Kidney epithelial cell (primary cell): ENCODE measurements around the gene OBP2A. TPM values are rescaled to one million over a fixed set of nuclear protein-coding genes. Genes with fewer than 3 reads are reported as not detected.

Experiments used
- DNase-seq: peaks from one replicate; pipeline ENCODE4 v3.0.0-alpha.2; 2010; ENCODE audit warnings: low read depth
- H3K27me3 ChIP-seq: 2 replicates; pipeline ENCODE4 v1.6.0; 2011; ENCODE audit warnings: low read length; ENCODE audit not compliant: control insufficient read depth, insufficient read depth
- H3K36me3 ChIP-seq: 2 replicates; pipeline ENCODE4 v1.5.1; 2011; ENCODE audit warnings: low read length; ENCODE audit not compliant: control insufficient read depth, insufficient read depth
- H3K4me3 ChIP-seq: 2 replicates; pipeline ENCODE4 v1.5.1; 2011; ENCODE audit warnings: low read depth, mild to moderate bottlenecking, control low read depth, low read length
- total RNA-seq: library from RNA; depleted of rRNA; stranded (reverse); fragments of >200 nt; gene quantifications from 2 replicates; pipeline ENCODE4 v1.2.3, GENCODE V29; 2015
- TF ChIP-seq, protein P1 (sequence below): IDR thresholded peaks from 2 replicates; pipeline ENCODE4 v1.5.1; 2011; ENCODE audit warnings: mild to moderate bottlenecking, moderate library complexity, low read length, control low read depth, inconsistent platforms; ENCODE audit not compliant: insufficient read depth, poor library complexity, severe bottlenecking

Gene OBP2A
- total RNA-seq, 1 donor from 2014 or later, result not detected

DNA sequence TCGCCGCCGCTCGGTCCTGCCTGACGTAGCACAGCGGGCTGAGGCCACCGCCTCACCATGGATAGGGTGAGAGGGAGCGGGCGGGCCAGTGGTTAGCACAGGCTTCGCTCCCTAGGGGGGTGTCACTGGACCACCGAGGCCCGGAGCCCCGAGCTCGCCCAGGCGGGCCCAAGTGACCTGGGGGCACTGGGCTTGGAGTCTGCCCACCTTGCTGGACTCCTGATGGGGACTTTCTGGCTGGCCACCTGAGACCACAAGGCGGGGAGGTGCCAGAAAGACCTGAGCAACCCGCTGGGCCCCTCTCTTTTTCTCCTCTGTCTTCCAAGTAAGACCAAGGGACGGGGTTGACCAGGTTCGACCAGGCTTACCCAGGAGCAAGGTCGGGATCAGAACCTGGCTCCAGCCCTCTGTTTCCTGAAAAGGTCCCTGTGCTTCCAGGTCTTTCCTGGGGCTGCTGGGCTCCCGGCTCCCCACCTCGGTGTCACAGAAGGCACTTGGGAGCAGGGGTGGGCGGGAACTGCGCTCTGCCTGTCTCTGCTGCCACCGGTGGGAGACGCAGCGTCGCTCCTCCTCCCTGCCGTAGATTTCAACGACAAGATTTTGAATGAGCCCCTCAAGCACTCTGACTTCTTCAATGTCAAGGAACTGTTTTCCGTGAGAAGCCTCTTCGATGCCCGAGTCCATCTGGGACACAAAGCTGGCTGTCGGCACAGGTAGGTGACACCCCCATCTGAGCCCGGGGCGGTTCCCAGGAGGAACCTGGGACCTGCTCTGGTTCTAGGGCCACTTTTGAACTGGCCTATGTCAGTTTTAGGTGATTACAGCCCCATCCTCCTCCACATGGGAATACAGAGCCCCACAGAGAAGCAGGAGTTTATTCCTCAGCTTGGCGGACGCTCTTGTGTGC lies 44.4 kb upstream of the OBP2A start:
- TF ChIP-seq, protein P1, sequence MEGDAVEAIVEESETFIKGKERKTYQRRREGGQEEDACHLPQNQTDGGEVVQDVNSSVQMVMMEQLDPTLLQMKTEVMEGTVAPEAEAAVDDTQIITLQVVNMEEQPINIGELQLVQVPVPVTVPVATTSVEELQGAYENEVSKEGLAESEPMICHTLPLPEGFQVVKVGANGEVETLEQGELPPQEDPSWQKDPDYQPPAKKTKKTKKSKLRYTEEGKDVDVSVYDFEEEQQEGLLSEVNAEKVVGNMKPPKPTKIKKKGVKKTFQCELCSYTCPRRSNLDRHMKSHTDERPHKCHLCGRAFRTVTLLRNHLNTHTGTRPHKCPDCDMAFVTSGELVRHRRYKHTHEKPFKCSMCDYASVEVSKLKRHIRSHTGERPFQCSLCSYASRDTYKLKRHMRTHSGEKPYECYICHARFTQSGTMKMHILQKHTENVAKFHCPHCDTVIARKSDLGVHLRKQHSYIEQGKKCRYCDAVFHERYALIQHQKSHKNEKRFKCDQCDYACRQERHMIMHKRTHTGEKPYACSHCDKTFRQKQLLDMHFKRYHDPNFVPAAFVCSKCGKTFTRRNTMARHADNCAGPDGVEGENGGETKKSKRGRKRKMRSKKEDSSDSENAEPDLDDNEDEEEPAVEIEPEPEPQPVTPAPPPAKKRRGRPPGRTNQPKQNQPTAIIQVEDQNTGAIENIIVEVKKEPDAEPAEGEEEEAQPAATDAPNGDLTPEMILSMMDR, result no peak
- DNase-seq, result no peak

DNA sequence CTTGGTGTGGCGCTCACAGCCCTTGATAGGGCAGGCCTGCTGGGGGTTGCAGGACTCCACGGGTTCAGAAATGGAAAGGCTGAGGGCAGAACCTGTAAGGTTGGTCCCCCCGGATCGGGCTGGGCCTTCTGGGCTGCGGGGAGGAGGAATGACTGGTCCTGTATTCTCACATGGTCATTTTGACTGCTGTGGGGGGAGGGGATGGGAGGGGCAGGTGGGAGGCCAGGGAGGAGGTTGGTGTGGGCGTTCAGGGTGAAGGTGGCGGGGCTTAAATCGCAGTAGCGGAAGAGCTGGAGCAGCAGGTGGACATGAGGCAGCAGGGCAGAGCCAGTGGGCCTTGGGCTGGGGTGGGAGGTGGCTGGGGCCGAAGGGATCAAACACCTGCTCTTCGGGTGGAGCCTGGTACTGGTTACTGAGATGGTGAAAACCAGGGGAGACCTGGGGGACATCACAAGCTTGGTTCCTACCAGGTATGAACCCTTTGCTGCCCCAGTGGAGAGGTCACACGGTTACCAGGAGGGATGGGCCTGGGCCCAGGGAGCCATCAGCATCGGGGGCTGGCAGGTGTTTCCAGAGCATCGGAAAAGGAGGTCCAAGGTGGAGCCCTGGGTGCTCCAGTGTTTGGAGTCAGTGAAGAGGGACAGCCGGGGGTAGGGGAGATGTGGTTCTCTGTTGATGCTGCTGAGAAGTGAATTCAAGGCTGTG lies 43.6 kb upstream of the OBP2A start:
- TF ChIP-seq, protein P1, result no peak
- H3K27me3 ChIP-seq, result no peaks in the 10 kb centered on the region
- H3K36me3 ChIP-seq, result no peaks in the 10 kb centered on the region
- H3K4me3 ChIP-seq, result no peak overlapping the region
- DNase-seq, result no peak

More for the DNA sequence above, 44.4 kb upstream of the OBP2A start:
- Histone ChIP-seq H3K36me3 (no peaks in the 10 kb centered on the region), H3K27me3 (no peaks in the 10 kb centered on the region), H3K4me3 (peak overlapping the region; percentile 82)

DNA sequence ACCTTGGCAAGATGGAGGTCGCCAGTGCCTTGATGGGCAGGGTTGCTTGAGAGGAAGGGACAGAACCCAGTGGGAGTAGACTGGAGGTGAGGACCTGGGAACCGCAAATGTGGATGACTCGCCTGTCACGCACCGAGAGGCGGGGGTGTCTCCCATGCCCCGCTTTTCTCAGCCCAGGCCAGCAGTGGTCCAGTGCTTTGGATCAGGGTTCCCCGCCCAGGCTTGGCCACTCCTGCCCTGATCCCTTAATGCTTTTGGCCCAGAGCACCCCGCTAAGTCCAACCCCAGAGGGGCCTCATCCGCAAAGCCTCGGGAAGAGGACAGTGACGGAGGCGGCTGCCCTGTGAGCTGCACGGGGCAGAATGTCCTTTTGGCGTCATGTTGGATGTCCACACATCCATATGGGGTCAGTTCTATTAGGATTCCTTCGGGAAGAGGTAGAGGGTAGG lies 43.0 kb upstream of the OBP2A start:
- DNase-seq, result no peak
- TF ChIP-seq, protein P1, result no peak
- Histone ChIP-seq H3K4me3 (no peak overlapping the region), H3K36me3 (no peaks in the 10 kb centered on the region), H3K27me3 (no peaks in the 10 kb centered on the region)

- TF ChIP-seq, protein P1, result no peak
Measured at GRCh38 chr9:135503371-135504261, 42.3 kb upstream of the OBP2A start.

More at GRCh38 chr9:135503371-135504261, 42.3 kb upstream of the OBP2A start:
- H3K36me3 ChIP-seq, result no peaks in the 10 kb centered on the region
- no peak overlapping the region for H3K4me3 ChIP-seq
- H3K27me3 ChIP-seq, result no peaks in the 10 kb centered on the region
- no peak for DNase-seq
